Measurements from ENCODE around the gene MARCHF3. TPM values are rescaled to one million over a fixed set of nuclear protein-coding genes. Genes with fewer than 3 reads are reported as not detected.
"Not testable (repeated sequence)": the region's sequence is repeated elsewhere in the genome, so short reads cannot be mapped to it uniquely, and the experiment has no call there.

MARCHF3 gene
- total RNA-seq, 1 experiment from 2014 or later: 0.61 TPM

- no peaks in the 10 kb centered on the region for H3K9me3 Mint-ChIP-seq (ENCODE audit: unreplicated experiment)
- no TSS peak for BruUV-seq (replicated peaks)
- H3K4me1 Mint-ChIP-seq (ENCODE audit: low read depth, unreplicated experiment): peaks cover 11% of the 10 kb centered on the region
- H3K27ac Mint-ChIP-seq (ENCODE audit: unreplicated experiment): no peak overlapping the region
- no peaks in the 10 kb centered on the region for H3K36me3 ChIP-seq (ENCODE audit: control insufficient read depth, insufficient read depth, low read length)
- H3K9me3 ChIP-seq: no peaks in the 10 kb centered on the region
- no peak for TF ChIP-seq CTCF (IDR thresholded peaks at IDR 0.05; ENCODE audit: insufficient read depth in 1 of 2, low read depth in 1 of 2, low read length in 1 of 2, severe bottlenecking in 1 of 2, unreplicated experiment in 1 of 2)
- no peaks in the 10 kb centered on the region for H3K36me3 Mint-ChIP-seq (ENCODE audit: insufficient read depth, unreplicated experiment)
- DNase-seq: no peak
- H3K4me3 ChIP-seq (ENCODE audit: low read depth, low read length): no peak overlapping the region
- peaks cover 36% of the 10 kb centered on the region for H3K27me3 Mint-ChIP-seq (ENCODE audit: insufficient read depth, unreplicated experiment)
- no peaks in the 10 kb centered on the region for H3K4me1 ChIP-seq
- H3K27me3 ChIP-seq (replicated peaks; ENCODE audit: control insufficient read depth, insufficient read depth, low read length): no peaks in the 10 kb centered on the region; the same call in 1 of the 2 replicates
- no peak overlapping the region for H3K4me3 Mint-ChIP-seq (ENCODE audit: unreplicated experiment)
- intact Hi-C loops (cut with micrococcal nuclease; ENCODE audit: unreplicated experiment): no loop called here
- ChIA-PET CTCF (interaction anchor here (0.6 kb wide), 1 partner anchor 100 kb away, joined by 4 read pairs; no protein-coding TSS in a partner anchor), POLR2A (no interaction called here)
These were observed 4.9 kb downstream of the MARCHF3 start for GRCh38 chr5:127025467-127025866.

- no peaks in the 10 kb centered on the region for H3K9me3 Mint-ChIP-seq (ENCODE audit: unreplicated experiment)
- peaks cover 36% of the 10 kb centered on the region for H3K27me3 Mint-ChIP-seq (ENCODE audit: insufficient read depth, unreplicated experiment)
- no peak overlapping the region for H3K4me3 ChIP-seq (ENCODE audit: low read depth, low read length)
- H3K4me1 Mint-ChIP-seq (ENCODE audit: low read depth, unreplicated experiment): peaks cover 11% of the 10 kb centered on the region
- no peaks in the 10 kb centered on the region for H3K36me3 ChIP-seq (ENCODE audit: control insufficient read depth, insufficient read depth, low read length)
- intact Hi-C loops (cut with micrococcal nuclease; ENCODE audit: unreplicated experiment): no loop called here
- ChIA-PET CTCF (no interaction called here), POLR2A (no interaction called here)
- TF ChIP-seq CTCF (IDR thresholded peaks at IDR 0.05; ENCODE audit: insufficient read depth in 1 of 2, low read depth in 1 of 2, low read length in 1 of 2, severe bottlenecking in 1 of 2, unreplicated experiment in 1 of 2): no peak
- no TSS peak for BruUV-seq (replicated peaks)
- H3K4me3 Mint-ChIP-seq (ENCODE audit: unreplicated experiment): no peak overlapping the region
- DNase-seq: no peak
- H3K27ac Mint-ChIP-seq (ENCODE audit: unreplicated experiment): no peak overlapping the region
- no peaks in the 10 kb centered on the region for H3K36me3 Mint-ChIP-seq (ENCODE audit: insufficient read depth, unreplicated experiment)
- H3K27me3 ChIP-seq (replicated peaks; ENCODE audit: control insufficient read depth, insufficient read depth, low read length): no peaks in the 10 kb centered on the region; the same call in 1 of the 2 replicates
- no peaks in the 10 kb centered on the region for H3K4me1 ChIP-seq
- no peaks in the 10 kb centered on the region for H3K9me3 ChIP-seq
These were observed 5.5 kb downstream of the MARCHF3 start for GRCh38 chr5:127024821-127025220.

GRCh38 chr5:127023552-127024191, 6.7 kb downstream of the MARCHF3 start:
- H3K27me3 ChIP-seq (replicated peaks; ENCODE audit: control insufficient read depth, insufficient read depth, low read length); intact Hi-C loops (cut with micrococcal nuclease; ENCODE audit: unreplicated experiment); DNase-seq; H3K4me1 ChIP-seq; H3K4me1 Mint-ChIP-seq (ENCODE audit: low read depth, unreplicated experiment); H3K9me3 Mint-ChIP-seq (ENCODE audit: unreplicated experiment); H3K9me3 ChIP-seq; H3K36me3 ChIP-seq (ENCODE audit: control insufficient read depth, insufficient read depth, low read length); POLR2A ChIA-PET; H3K4me3 Mint-ChIP-seq (ENCODE audit: unreplicated experiment); H3K4me3 ChIP-seq (ENCODE audit: low read depth, low read length); H3K27ac Mint-ChIP-seq (ENCODE audit: unreplicated experiment); BruUV-seq (replicated peaks); CTCF ChIA-PET; H3K36me3 Mint-ChIP-seq (ENCODE audit: insufficient read depth, unreplicated experiment): not testable (repeated sequence)
- peaks cover 27% of the 10 kb centered on the region for H3K27me3 Mint-ChIP-seq (ENCODE audit: insufficient read depth, unreplicated experiment)
